ENCODE measurements around the gene COMMD3.

The COMMD3 gene

DNA sequence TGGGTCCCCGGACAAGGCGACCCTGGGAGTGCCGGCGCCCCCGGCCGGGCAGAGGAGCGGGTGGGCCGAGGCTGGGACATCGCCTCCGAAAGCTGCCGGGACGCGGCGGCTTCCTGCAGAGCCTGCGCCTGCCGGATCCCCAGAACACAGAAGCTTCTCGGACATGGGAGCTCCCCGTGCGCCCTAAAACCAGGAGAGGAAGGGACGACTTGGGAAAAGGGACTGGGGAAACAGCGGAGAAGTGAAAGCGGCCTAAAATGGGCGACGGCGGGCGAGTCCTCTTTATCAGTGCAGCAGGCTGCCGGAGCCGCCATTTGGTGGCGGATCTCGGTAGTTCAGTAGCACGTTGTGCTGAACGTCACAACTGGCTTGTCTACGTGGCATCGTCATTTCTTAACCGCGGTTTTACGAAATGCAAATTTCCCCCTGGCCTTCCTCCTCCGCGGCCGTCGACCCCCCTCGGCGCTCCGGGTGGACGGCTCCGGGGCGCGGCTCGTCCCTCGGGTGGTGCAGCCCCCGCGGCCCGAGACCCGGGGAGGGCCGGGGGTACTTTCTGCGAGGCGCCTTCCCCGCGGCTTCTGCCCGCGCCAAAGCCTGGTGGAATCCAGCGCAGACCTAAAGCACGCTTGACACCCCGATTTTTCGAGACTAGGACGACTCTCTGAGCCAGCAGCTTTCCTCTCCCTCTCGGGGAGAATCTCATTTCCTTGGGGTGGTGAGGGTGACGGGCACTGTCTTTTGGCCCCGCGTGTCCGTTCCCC lies 19.2 kb downstream of the COMMD3 start:
- in situ Hi-C loops (cut with HindIII; ENCODE audit: low sequenced_read_pairs): no loop called here
- H3K4me3 ChIP-seq (ENCODE audit: low read depth, low read length): peak overlapping the region; percentile 38
- DNase-seq (ENCODE audit: low read depth, low spot score): peak; percentile 48
- TF ChIP-seq CTCF (IDR thresholded peaks at IDR 0.05; ENCODE audit: low read depth, low read length): no peak

DNA sequence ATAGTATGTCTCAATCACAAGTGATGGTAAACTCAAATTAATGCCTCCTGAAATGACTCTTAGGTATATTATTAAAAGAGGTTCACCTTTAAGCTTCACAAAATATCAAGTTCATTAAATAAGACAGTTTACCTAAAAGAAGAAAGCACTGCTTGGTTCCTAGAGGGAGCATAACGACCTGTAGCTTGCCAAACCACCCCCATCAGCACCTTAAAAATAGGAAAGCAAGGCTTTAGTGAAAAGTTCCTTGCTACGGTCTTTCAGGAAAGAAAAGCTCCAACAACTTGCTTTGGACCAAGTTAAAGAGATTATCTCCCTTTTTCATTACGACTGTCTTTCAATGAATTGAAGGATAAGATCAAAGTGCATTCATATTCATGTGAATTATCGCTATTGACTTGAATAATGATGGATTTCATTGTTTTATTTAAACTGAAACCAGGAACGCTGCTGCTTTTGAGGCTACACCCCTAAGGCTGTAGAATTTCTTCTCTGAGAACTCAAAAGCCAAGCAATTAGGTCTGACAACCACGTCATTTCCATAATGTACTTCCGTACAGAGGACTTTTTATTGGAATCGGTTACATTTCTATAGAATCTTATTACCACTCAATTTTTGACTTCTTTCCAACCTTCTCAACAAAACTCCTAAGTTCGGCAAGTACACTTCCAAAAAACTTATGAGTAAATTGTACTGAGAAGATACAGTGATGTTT lies 22.2 kb downstream of the COMMD3 start:
- no peak for TF ChIP-seq CTCF (IDR thresholded peaks at IDR 0.05; ENCODE audit: low read depth, low read length)
- no peak for DNase-seq (ENCODE audit: low read depth, low spot score)
- in situ Hi-C loops (cut with HindIII; ENCODE audit: low sequenced_read_pairs): no loop called here
- H3K4me3 ChIP-seq (ENCODE audit: low read depth, low read length): no peak overlapping the region

DNA sequence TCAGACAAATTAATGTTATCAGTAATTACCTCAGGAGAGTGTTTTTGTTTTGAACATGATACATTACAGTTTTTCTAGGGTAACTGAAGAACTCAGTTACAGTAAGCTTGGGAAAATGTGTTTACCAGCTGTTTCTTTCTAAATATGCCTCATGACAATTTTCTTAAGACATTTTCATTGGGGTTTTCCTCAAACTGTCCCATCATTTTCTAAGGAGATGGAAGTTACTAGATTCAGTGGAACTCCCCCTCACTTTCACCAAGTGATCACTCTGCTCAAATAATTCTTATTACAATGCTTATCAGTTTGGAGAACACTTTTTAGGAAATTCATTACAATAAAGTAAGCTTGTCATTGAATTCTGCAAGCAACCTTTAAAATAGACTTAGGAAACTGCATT lies 22.7 kb downstream of the COMMD3 start:
- TF ChIP-seq CTCF (IDR thresholded peaks at IDR 0.05; ENCODE audit: low read depth, low read length): no peak
- no peak overlapping the region for H3K4me3 ChIP-seq (ENCODE audit: low read depth, low read length)
- DNase-seq (ENCODE audit: low read depth, low spot score): no peak
- in situ Hi-C loops (cut with HindIII; ENCODE audit: low sequenced_read_pairs): no loop called here

- H3K4me3 ChIP-seq (ENCODE audit: low read depth, low read length): peak overlapping the region; percentile 67
- in situ Hi-C loops (cut with HindIII; ENCODE audit: low sequenced_read_pairs): no loop called here
- no peak for TF ChIP-seq CTCF (IDR thresholded peaks at IDR 0.05; ENCODE audit: low read depth, low read length)
- no peak for DNase-seq (ENCODE audit: low read depth, low spot score)
These were observed 23.7 kb downstream of the COMMD3 start for GRCh38 chr10:22339761-22340328.

GRCh38 chr10:22340329-22341189 lies 24.4 kb downstream of the COMMD3 start:
- H3K4me3 ChIP-seq (ENCODE audit: low read depth, low read length): peak overlapping the region; percentile 67
- peak; percentile 88 for DNase-seq (ENCODE audit: low read depth, low spot score)
- no peak for TF ChIP-seq CTCF (IDR thresholded peaks at IDR 0.05; ENCODE audit: low read depth, low read length)
- in situ Hi-C loops (cut with HindIII; ENCODE audit: low sequenced_read_pairs): no loop called here

All from astrocyte of the spinal cord (primary cell).